ENCODE data around the gene ZNF692. TPM values are rescaled to one million over a fixed set of nuclear protein-coding genes. Genes with fewer than 3 reads are reported as not detected.

The ZNF692 gene
- total and polyA plus RNA-seq, 2 of the 13 experiments (the other 11 are each of a cell fraction or from before 2014, with no cell fraction given): 27.3 to 45.8 TPM

GRCh38 chr1:248858891-248859889 is at the start of gene ZNF692 (continued):
- TF ChIP-seq ZNF44 (CRISPR knock-in tag; IDR thresholded peaks at IDR 0.05) (no peak), ARID2 (CRISPR knock-in tag; IDR thresholded peaks at IDR 0.05; ENCODE audit: borderline replicate concordance) (peak; percentile 79; the same call in 1 of the 2 replicates), MLX (CRISPR knock-in tag; IDR thresholded peaks at IDR 0.05) (peak; percentile 19; the same call in 1 of the 2 replicates), THAP8 (CRISPR knock-in tag; IDR thresholded peaks at IDR 0.05; ENCODE audit: borderline replicate concordance) (0 out of 2 replicates have a peak, but pooled peaks have one; percentile 6), AGO2 (optimal IDR thresholded peaks at IDR 0.05; ENCODE audit: low read depth, low read length) (no peak), SNAPC4 (CRISPR knock-in tag; IDR thresholded peaks at IDR 0.05) (no peak), IRF1 (CRISPR knock-in tag; IDR thresholded peaks at IDR 0.05; ENCODE audit: low read depth) (no peak), ZNF558 (CRISPR knock-in tag; IDR thresholded peaks at IDR 0.05; ENCODE audit: borderline replicate concordance) (peak; percentile 45; the same call in 1 of the 2 replicates), THYN1 (CRISPR knock-in tag; IDR thresholded peaks at IDR 0.05; ENCODE audit: borderline replicate concordance, low read depth) (no peak), ZNF224 (CRISPR knock-in tag; IDR thresholded peaks at IDR 0.05) (no peak), NR2C2 (CRISPR knock-in tag; IDR thresholded peaks at IDR 0.05; ENCODE audit: borderline replicate concordance) (peak; percentile 52; the same call in 1 of the 2 replicates), CERS6 (CRISPR knock-in tag; IDR thresholded peaks at IDR 0.05) (no peak), PLRG1 (conservative IDR thresholded peaks at IDR 0.05) (no peak), RAD21 (CRISPR knock-in tag; IDR thresholded peaks at IDR 0.05) (no peak), RFX3 (CRISPR knock-in tag; IDR thresholded peaks at IDR 0.05) (no peak), ZNF784 (CRISPR knock-in tag; IDR thresholded peaks at IDR 0.05; ENCODE audit: borderline replicate concordance) (no peak), ZNF530 (CRISPR knock-in tag; IDR thresholded peaks at IDR 0.05; ENCODE audit: low read depth) (no peak), BATF2 (CRISPR knock-in tag; IDR thresholded peaks at IDR 0.05) (no peak)

Measured in HepG2 (cell line).